ENCODE results near the gene GPR132. TPM values are rescaled to one million over a fixed set of nuclear protein-coding genes. Genes with fewer than 3 reads are reported as not detected.
"Not testable (repeated sequence)": the region's sequence is repeated elsewhere in the genome, so short reads cannot be mapped to it uniquely, and the experiment has no call there.

GPR132 gene
- total and polyA plus RNA-seq, 2 of the 8 experiments (the other 6 are each of a cell fraction or from before 2014, with no cell fraction given), result 0.11 TPM; not detected in 1

DNA sequence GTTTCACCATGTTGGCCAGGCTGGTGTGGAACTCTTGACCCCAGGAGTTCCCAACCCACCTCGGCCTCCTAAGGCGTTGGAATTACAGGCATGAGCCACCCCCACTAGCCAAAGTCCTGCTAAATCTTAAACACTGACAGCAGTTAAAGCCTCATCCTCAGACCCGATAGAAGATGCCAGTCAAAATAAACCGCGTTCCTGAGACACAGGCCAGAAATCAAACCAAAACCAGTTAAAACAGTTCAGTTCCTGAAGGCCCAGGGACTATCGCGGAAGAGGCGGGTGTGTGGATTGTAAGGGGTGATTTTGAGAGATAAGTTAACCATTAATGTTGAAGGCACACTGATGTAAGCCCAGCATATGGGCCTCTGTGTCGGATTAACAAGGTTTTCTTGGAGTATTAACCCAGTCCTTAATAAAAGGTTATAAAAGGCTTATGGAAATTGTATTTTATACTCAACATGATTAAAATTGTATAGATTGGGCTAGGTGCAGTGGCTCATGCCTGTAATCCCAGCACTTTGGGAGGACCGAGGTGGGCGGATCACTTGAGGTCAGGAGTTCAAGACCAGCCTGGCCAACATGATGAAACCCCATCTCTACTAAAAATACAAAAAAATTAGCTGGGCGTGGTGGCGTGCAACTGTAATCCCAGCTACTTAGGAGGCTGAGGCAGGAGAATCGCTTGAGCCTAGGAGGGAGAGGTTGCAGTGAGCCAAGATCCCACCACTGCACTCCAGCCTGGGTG lies 25.6 kb downstream of the GPR132 start (continued):
- TF ChIP-seq TBP (IDR thresholded peaks at IDR 0.05; ENCODE audit: low read depth, low read length) (no peak), SP1 (IDR thresholded peaks at IDR 0.05; ENCODE audit: low read depth, low read length) (no peak), RXRA (IDR thresholded peaks at IDR 0.05; ENCODE audit: insufficient read depth, low read depth, low read length) (no peak), ZNF274 (IDR thresholded peaks at IDR 0.05; ENCODE audit: borderline replicate concordance, extremely low read depth, low read length) (no peak), HDAC2 (IDR thresholded peaks at IDR 0.05; ENCODE audit: borderline replicate concordance in 1 of 2, low read depth in 2 of 2, low read length in 2 of 2) (no peak), HDAC6 (IDR thresholded peaks at IDR 0.05; ENCODE audit: low read depth, low read length) (no peak)

DNA sequence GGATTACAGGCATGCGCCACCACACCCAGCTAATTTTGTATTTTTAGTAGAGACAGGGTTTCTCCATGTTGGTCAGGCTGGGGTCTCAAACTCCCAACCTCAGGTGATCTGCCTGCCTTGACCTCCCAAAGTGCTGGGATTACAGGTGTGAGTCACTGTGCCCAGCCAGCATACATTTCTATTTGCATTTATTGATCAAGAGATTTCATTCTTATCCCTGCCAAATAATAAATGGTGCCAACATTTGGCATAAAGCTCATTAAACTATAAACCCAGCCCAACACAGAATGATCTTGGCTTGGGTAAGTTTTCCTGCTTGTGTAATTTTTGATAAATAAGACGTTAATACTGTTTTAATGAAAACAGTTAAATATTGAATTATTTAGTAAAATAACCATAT lies 29.6 kb downstream of the GPR132 start:
- H3K27ac ChIP-seq (ENCODE audit: low read depth, low read length); DNase-seq (ENCODE audit: low read depth in 1 of 2, low spot score in 2 of 2); H2BK15ac ChIP-seq (ENCODE audit: low read length); H4K5ac ChIP-seq (ENCODE audit: insufficient read length, low read depth, low read length); H2AFZ ChIP-seq (ENCODE audit: low read length); H3K9me3 ChIP-seq (ENCODE audit: insufficient read depth in 2 of 2, low read depth in 1 of 2, low read length in 1 of 2); H4K20me1 ChIP-seq (replicated peaks in 1 of 2; ENCODE audit: control insufficient read depth in 1 of 2, insufficient read depth in 2 of 2, low read length in 2 of 2); H3K56ac ChIP-seq (replicated peaks; ENCODE audit: insufficient read length, low read depth, low read length); H2BK20ac ChIP-seq (ENCODE audit: low read length); H3K4me2 ChIP-seq (ENCODE audit: insufficient read depth in 1 of 2, low read depth in 2 of 2, low read length in 2 of 2); H3K23ac ChIP-seq (ENCODE audit: insufficient read length); H2AK5ac ChIP-seq (ENCODE audit: low read depth, low read length); H3K14ac ChIP-seq (ENCODE audit: insufficient read length); H3K79me1 ChIP-seq (ENCODE audit: low read depth, low read length); H3K79me2 ChIP-seq (ENCODE audit: control insufficient read depth in 1 of 2, insufficient read depth in 2 of 2, low read length in 2 of 2); H4K8ac ChIP-seq (ENCODE audit: extremely low read depth, insufficient read depth, low read length); H3K9ac ChIP-seq (replicated peaks in 1 of 4; ENCODE audit: extremely low read depth in 1 of 4, low read depth in 3 of 4, low read length in 3 of 4); H2BK5ac ChIP-seq (ENCODE audit: low read depth, low read length); H3K18ac ChIP-seq (ENCODE audit: extremely low read depth, low read length); H4K91ac ChIP-seq (replicated peaks; ENCODE audit: insufficient read length, low read length); H3K4me3 ChIP-seq (ENCODE audit: extremely low read depth in 1 of 4, insufficient read depth in 2 of 4, low read depth in 3 of 4, low read length in 4 of 4); H3K36me3 ChIP-seq (ENCODE audit: control insufficient read depth in 2 of 4, insufficient read depth in 4 of 4, low read length in 3 of 4); H3K4me1 ChIP-seq (replicated peaks in 1 of 4; ENCODE audit: control insufficient read depth in 3 of 4, insufficient read depth in 4 of 4, low read length in 3 of 4); FAIRE-seq; H3K23me2 ChIP-seq (ENCODE audit: low read depth, low read length); H3K4ac ChIP-seq (replicated peaks; ENCODE audit: insufficient read length, low read depth, low read length); H2BK12ac ChIP-seq (ENCODE audit: low read depth, low read length); H2BK120ac ChIP-seq (replicated peaks; ENCODE audit: low read depth, low read length): not testable (repeated sequence)
- H3K27me3 ChIP-seq (replicated peaks in 1 of 4; ENCODE audit: control insufficient read depth in 3 of 4, extremely low read depth in 1 of 4, insufficient read depth in 3 of 4, low read length in 3 of 4), result peaks cover 2 to 24% (median 18%) of the 10 kb centered on the region in 4 experiments
- WGBS, 2 experiments (ENCODE audit: extremely low coverage in 1 of 2, insufficient coverage in 1 of 2, insufficient read length in 1 of 2, insufficient replicate concordance in 2 of 2, low coverage in 1 of 2, low lambda C conversion rate in 2 of 2, missing lambda C conversion rate in 1 of 2), result 96% methylated on average over 2 of the region's 2 CpGs; no CpG with 5 or more reads in 1 of the 2 experiments
- POLR2A ChIA-PET (ENCODE audit: partially characterized antibody), result interaction anchor here (2.2 kb wide), 1 partner anchor 14 kb away, joined by 6 read pairs; the partner anchor contains the start of gene CDCA4
- CTCF ChIA-PET (ENCODE audit: partially characterized antibody), result interaction anchor here (0.6 to 3.0 kb wide), 8 partner anchors 9 to 691 kb away, joined by 3 to 21 read pairs (median 3); no protein-coding TSS in a partner anchor

Data from H1 (cell line).